HepG2 (cell line): ENCODE measurements around the gene PPCS. TPM values are rescaled to one million over a fixed set of nuclear protein-coding genes. Genes with fewer than 3 reads are reported as not detected.

Source experiments
- ADNP ChIP-seq: sonication (generic); formaldehyde crosslinking; IDR thresholded peaks from 2 replicates; pipeline ENCODE4 v1.4.0; 2020; ENCODE audit warnings: missing genetic modification reagents
- FOSL1 ChIP-seq: sonication (generic); formaldehyde crosslinking; IDR thresholded peaks from 2 replicates; pipeline ENCODE4 v1.9.0; 2021; ENCODE audit warnings: missing genetic modification reagents, borderline replicate concordance
- GATAD2A ChIP-seq: IDR thresholded peaks from 2 replicates; pipeline ENCODE4 v1.6.1; 2016
- HMG20B ChIP-seq: conservative IDR thresholded peaks from 2 replicates; pipeline ENCODE4 v1.6.1; 2016; ENCODE audit warnings: missing genetic modification reagents, missing compliant biosample characterization
- KMT2A ChIP-seq: sonication (generic); formaldehyde crosslinking; IDR thresholded peaks from 2 replicates; pipeline ENCODE4 v1.4.0; 2020; ENCODE audit warnings: missing genetic modification reagents
- MED8 ChIP-seq: sonication (generic); formaldehyde crosslinking; IDR thresholded peaks from 2 replicates; pipeline ENCODE4 v1.8.1; 2023; ENCODE audit warnings: mild to moderate bottlenecking, missing genetic modification reagents; ENCODE audit not compliant: insufficient replicate concordance
- NFAT5 ChIP-seq: sonication (generic); formaldehyde crosslinking; IDR thresholded peaks from 2 replicates; pipeline ENCODE4 v1.4.0; 2020; ENCODE audit warnings: missing genetic modification reagents
- ZBTB40 ChIP-seq, 2 experiments: fragments of 450-650 bp in 1 of 2; sonication (generic) in 1 of 2; formaldehyde crosslinking in 1 of 2; IDR thresholded peaks; 2 replicates each; pipeline versions ENCODE4 v1.6.1 to v1.8.0; 2016 to 2022; ENCODE audit warnings: antibody characterized with exemption in 1 of 2, mild to moderate bottlenecking in 1 of 2, missing genetic modification reagents in 1 of 2
- ZFP37 ChIP-seq: sonication (generic); formaldehyde crosslinking; IDR thresholded peaks from 2 replicates; pipeline ENCODE4 v1.4.0; 2020; ENCODE audit warnings: missing genetic modification reagents, borderline replicate concordance
- ZFP82 ChIP-seq: sonication (generic); formaldehyde crosslinking; IDR thresholded peaks from 2 replicates; pipeline ENCODE4 v1.5.1; 2020; ENCODE audit warnings: mild to moderate bottlenecking, missing genetic modification reagents, borderline replicate concordance
- ZNF563 ChIP-seq: sonication (generic); formaldehyde crosslinking; IDR thresholded peaks from 2 replicates; pipeline ENCODE4 v1.8.0; 2022; ENCODE audit warnings: mild to moderate bottlenecking, moderate library complexity, missing genetic modification reagents
- polyA plus RNA-seq, 8 experiments: library from polyadenylated mRNA; depleted of rRNA in 3 of 8; stranded (reverse) in 7 of 8; unstranded in 1 of 8; fragments of >200 nt; fragmentation: Illumina TruSeq in 4 of 8; extraction: Trizol in 4 of 8; gene quantifications; 2 replicates each; pipeline versions ENCODE4 v1.2.1 to v1.2.3, GENCODE V29; 2011 to 2016; ENCODE audit warnings: low read depth in 4 of 8, missing spikeins in 1 of 8, mixed read lengths in 1 of 8; ENCODE audit not compliant: insufficient read depth in 1 of 8
- total RNA-seq, 5 experiments: library from RNA; depleted of rRNA; stranded (reverse); fragments of >200 nt; fragmentation: Illumina TruSeq; extraction: Trizol; gene quantifications; 2 replicates each; pipeline ENCODE4 v1.2.3, GENCODE V29; 2016; ENCODE audit warnings: low read depth in 1 of 5
- TF ChIP-seq, protein P1 (sequence below): sonication (generic); formaldehyde crosslinking; conservative IDR thresholded peaks from 2 replicates; pipeline ENCODE4 v1.4.0; 2020; ENCODE audit warnings: mild to moderate bottlenecking, missing genetic modification reagents, moderate library complexity

PPCS gene
- total and polyA plus RNA-seq, 2 of the 13 experiments (the other 11 are each of a cell fraction or from before 2014, with no cell fraction given): 13.4 to 38.9 TPM

DNA sequence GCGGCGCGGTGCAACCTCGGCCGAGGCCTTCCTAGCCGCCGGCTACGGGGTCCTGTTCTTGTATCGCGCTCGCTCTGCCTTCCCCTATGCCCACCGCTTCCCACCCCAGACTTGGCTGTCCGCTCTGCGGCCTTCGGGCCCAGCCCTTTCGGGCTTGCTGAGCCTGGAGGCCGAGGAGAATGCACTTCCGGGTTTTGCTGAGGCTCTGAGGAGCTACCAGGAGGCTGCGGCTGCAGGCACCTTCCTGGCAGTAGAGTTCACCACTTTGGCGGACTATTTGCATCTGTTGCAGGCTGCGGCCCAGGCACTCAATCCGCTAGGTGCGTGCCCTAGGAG lies 379 bp downstream of the PPCS start (continued):
- TF ChIP-seq ZBTB40 (IDR thresholded peaks at IDR 0.05): no peak
- no peak for TF ChIP-seq ZBTB40 (CRISPR knock-in tag; IDR thresholded peaks at IDR 0.05)
- TF ChIP-seq ADNP (CRISPR knock-in tag): no peak
- no peak for TF ChIP-seq FOSL1 (CRISPR knock-in tag)
- TF ChIP-seq ZNF563: peak; percentile 19; the same call in 1 of the 2 replicates
- TF ChIP-seq KMT2A: peak; percentile 28; the same call in 1 of the 2 replicates
- no peak for TF ChIP-seq NFAT5 (CRISPR knock-in tag)
- no peak for TF ChIP-seq ZFP37 (CRISPR knock-in tag)
- TF ChIP-seq, protein P1, sequence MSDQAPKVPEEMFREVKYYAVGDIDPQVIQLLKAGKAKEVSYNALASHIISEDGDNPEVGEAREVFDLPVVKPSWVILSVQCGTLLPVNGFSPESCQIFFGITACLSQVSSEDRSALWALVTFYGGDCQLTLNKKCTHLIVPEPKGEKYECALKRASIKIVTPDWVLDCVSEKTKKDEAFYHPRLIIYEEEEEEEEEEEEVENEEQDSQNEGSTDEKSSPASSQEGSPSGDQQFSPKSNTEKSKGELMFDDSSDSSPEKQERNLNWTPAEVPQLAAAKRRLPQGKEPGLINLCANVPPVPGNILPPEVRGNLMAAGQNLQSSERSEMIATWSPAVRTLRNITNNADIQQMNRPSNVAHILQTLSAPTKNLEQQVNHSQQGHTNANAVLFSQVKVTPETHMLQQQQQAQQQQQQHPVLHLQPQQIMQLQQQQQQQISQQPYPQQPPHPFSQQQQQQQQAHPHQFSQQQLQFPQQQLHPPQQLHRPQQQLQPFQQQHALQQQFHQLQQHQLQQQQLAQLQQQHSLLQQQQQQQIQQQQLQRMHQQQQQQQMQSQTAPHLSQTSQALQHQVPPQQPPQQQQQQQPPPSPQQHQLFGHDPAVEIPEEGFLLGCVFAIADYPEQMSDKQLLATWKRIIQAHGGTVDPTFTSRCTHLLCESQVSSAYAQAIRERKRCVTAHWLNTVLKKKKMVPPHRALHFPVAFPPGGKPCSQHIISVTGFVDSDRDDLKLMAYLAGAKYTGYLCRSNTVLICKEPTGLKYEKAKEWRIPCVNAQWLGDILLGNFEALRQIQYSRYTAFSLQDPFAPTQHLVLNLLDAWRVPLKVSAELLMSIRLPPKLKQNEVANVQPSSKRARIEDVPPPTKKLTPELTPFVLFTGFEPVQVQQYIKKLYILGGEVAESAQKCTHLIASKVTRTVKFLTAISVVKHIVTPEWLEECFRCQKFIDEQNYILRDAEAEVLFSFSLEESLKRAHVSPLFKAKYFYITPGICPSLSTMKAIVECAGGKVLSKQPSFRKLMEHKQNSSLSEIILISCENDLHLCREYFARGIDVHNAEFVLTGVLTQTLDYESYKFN (CRISPR knock-in tag): peak; percentile 44; the same call in 1 of the 2 replicates
- no peak for TF ChIP-seq ZFP82 (CRISPR knock-in tag)
- TF ChIP-seq MED8 (CRISPR knock-in tag): peak; percentile 15
- no peak for TF ChIP-seq GATAD2A
- no peak for TF ChIP-seq HMG20B
